ENCODE results near the gene ASCL4.
"Not testable (repeated sequence)": the region's sequence is repeated elsewhere in the genome, so short reads cannot be mapped to it uniquely, and the experiment has no call there.

Gene ASCL4

GRCh38 chr12:107774349-107775029 is at the start of gene ASCL4:
Gene ASCL4 (plus strand): TSS chr12:107774704. CDS start chr12:107775219, 515 bp downstream.
- no peak for DNase-seq

- not testable (repeated sequence) for DNase-seq
These were observed 47.2 kb upstream of the ASCL4 start for GRCh38 chr12:107727327-107727726.

GRCh38 chr12:107727742-107728141 is 46.8 kb upstream of the ASCL4 start:
- not testable (repeated sequence) for DNase-seq

- no peak for DNase-seq
These were observed 43.7 kb upstream of the ASCL4 start for GRCh38 chr12:107730618-107731341.

- no peak for DNase-seq
These were observed 43.1 kb upstream of the ASCL4 start for GRCh38 chr12:107731366-107731765.

GRCh38 chr12:107732365-107732764 is 42.1 kb upstream of the ASCL4 start:
- DNase-seq: no peak

- DNase-seq: no peak
These were observed 40.4 kb upstream of the ASCL4 start for GRCh38 chr12:107734139-107734538.

GRCh38 chr12:107735763-107736162 is 38.7 kb upstream of the ASCL4 start:
- no peak for DNase-seq

- no peak for DNase-seq
These were observed 37.6 kb upstream of the ASCL4 start for GRCh38 chr12:107736914-107737313.

GRCh38 chr12:107748472-107748871 is 26.0 kb upstream of the ASCL4 start:
- DNase-seq: no peak

- DNase-seq: no peak
These were observed 25.4 kb upstream of the ASCL4 start for GRCh38 chr12:107749083-107749482.

GRCh38 chr12:107759410-107759809 is 15.1 kb upstream of the ASCL4 start:
- no peak for DNase-seq

- peak; percentile 16 for DNase-seq
These were observed 14.2 kb upstream of the ASCL4 start for GRCh38 chr12:107760207-107760808.

GRCh38 chr12:107760809-107761501 is 13.5 kb upstream of the ASCL4 start, which contains the start of gene PRDM4:
Gene PRDM4 (minus strand): TSS chr12:107761137. CDS start chr12:107760515, 622 bp downstream.
- DNase-seq: peak; percentile 88

GRCh38 chr12:107761502-107761904 is 13.0 kb upstream of the ASCL4 start:
- DNase-seq: no peak

GRCh38 chr12:107762874-107763273 is 11.6 kb upstream of the ASCL4 start:
- DNase-seq: no peak

GRCh38 chr12:107764626-107765025 is 9.9 kb upstream of the ASCL4 start:
- no peak for DNase-seq

- no peak for DNase-seq
These were observed 9.2 kb upstream of the ASCL4 start for GRCh38 chr12:107765316-107765715.

- no peak for DNase-seq
These were observed 7.0 kb upstream of the ASCL4 start for GRCh38 chr12:107767466-107767865.

GRCh38 chr12:107775093-107775721 is 703 bp downstream of the ASCL4 start:
- no peak for DNase-seq

- no peak for DNase-seq
These were observed 1.7 kb downstream of the ASCL4 start for GRCh38 chr12:107776171-107776570.

GRCh38 chr12:107778383-107779025 is 4.0 kb downstream of the ASCL4 start:
- no peak for DNase-seq

Data from activated effector memory CD4-positive, alpha-beta T cell treated with Interleukin-2 at 50 U/mL for 16 hours (primary cell).